GM21447 (cell line): ENCODE measurements around the gene C1D.

Experiments used
- ATAC-seq: cut with Tn5 transposase; IDR thresholded peaks from one replicate; pipeline ENCODE4 v1.9.1; 2021; ENCODE audit not compliant: unreplicated experiment

C1D gene

DNA sequence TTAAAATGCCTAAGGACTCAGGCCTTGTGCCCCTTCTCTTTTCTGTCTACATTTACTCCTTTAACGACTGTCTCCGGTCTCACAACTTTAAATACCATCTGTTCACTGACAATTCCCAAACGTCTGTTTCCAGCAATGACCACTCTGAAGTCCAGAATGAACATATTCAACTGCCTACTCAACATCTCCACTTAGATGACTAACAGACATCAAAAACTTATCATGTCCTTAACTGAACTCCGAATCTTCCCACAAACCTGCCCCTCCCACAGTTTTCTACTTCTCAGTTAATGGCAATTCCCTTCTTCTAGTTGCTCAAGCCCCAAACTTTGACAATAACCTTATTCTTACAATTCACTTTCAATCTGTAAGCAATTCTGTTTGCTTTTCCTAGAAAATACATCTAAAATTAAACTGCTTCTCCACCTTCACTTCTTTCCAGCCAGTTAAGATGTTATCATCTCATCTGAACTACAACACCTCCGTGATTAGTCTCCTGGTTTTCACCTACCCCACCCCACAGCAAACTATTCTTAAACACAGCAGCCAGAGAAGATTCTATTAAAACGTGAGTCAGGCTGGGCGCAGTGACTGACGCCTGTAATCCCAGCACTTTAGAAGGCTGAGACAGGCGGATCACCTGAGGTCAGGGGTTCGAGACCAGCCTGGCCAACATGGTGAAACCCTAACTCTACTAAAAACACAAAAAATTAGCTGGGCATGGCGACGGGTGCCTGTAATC lies 2.8 kb downstream of the C1D start:
- ATAC-seq, result no peak

DNA sequence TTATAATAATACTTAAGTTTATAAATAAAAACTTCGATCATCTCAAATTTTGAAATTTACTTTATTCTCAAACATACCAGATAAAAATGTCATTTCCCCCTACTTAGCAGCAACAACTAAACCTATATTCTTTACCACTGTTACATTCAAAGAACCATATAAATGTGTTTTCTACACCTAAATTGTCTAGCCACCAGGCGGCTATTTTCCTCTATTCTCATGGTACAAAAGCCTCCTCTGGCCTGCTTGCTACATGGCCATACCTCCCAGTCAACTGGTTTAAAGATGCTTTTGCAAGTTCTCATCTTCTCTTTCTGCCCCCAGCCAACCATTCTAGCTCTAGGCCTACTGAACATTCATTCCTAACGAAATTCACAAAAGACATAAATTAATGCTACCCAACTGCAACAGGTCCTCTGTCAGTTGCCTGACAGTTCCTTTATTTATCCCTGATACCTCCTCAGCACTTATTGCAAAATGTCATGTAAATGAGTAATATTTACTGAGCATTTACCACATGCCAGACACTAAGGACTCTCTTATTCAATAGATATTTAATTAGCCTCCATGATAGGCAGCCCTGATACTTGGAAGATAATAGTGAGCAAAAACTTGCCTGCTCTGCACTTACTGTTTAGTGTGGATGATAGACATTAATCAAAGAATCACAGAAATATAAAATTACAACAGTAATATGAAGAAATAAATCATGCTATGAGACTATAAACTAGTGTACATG lies 5.0 kb downstream of the C1D start:
- no peak for ATAC-seq

DNA sequence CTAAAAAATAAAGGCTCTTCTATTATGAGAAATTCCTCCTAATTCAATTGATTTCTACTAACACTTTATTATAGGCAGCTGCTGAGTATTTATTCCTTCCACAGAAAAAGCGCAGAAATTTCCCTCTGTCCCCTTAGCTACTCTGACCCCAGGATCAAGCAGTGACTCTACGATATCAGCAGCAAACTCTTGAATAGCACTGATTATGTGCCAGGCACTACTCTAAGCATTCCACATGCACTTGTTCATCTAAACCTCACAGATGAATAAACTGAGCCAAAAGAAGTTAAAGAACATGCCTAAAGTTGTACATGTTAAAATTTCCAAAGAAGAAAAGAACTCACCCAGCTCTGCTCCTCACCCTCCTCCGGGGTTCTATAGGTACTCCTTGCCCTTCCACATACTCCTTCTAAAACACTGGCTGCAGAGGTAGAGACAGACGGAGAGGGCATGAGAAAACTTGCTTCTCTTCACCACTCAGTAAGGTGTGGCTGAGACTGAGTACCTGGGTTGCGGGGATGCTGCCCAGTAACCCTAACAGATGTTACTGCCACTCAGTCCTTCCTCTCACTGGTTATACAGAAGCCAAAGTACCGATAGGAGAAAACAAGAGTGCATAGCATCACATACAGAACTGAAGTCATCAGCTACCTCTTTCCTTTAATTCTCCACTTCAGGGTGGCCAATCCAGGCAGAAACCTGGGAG lies 9.9 kb downstream of the C1D start:
- no peak for ATAC-seq

DNA sequence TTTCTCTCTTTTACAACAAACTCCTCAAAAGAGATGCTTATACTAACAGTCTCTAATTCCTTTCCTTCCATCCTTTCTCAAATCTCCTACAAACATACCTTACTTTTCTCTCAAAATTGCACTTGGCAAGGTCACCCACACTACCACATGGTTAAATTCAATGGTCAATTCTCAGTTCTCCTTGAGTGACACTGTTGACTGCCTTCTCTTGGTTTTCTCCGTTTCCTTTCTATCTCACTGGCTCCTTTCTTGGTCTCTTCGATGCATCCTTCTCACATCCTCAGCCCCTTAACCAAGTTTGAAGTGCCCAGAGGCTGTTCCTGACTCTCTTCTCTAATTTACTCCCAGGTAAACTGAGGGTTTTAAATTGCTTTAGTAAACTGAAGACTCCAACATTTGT lies 12.5 kb downstream of the C1D start:
- ATAC-seq, result no peak

DNA sequence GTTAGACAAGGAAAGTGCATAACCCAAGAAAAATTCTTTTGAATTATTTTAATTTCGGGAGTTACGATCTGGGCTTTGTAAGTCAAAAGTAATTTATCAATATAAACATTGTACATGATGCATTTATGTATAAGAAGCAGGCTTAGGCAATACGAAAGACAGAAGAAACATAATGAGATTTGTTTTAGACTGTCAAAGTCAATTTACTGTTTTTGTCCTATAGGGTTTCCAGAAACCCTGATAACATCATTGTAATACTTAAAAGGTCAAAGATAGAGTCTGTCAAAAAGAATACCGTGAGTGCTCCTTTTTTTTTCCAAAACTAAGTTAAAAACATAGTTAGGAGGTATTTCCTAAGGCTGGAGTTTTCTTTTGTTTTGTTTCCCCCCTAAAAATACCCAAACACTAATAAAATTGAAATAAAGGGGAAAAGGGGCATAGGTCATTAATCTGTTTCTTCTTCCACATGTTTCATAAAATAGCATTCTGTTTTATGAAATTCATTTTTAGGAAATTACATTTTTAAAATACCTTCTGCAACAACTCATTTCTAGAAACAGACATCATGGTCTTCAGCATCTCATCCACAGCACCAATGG lies 16.1 kb downstream of the C1D start:
- ATAC-seq, result no peak

DNA sequence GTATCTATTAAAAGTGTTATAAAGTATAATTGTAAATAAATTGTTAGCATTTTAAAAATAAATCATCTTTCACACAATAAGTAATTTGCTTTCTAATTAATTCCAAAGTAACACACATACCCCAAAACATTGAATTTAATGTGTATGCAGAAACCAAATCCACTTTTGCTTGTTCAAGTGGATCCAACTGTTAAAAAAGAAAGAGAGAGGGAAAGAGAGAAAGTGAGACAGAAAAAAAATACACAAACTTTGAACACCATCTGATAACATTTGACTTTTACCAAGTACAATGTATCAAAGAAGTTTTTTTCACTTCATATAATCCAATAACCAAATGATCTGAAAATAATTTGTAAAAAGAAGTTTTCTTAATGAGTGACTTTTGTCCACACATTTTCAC lies 16.6 kb downstream of the C1D start:
- no peak for ATAC-seq

DNA sequence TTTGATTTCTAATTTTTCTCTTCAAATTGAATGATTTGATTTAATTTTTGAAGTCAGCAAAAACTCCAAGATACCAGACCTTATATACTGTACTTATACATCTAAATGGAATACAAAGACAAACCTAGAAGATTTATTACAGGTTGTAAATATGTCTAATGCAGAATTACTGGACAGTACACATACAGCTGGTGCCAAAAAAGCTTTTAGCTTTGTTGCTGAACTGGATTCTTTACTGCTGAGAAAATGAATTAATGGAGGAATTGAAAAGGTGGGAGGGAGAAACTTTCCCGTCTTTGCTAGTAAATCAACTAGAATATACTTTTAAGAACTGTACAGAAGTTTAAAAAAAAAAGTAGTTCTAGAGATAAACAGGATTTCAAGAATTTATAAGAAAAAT lies 17.5 kb downstream of the C1D start:
- ATAC-seq, result no peak

DNA sequence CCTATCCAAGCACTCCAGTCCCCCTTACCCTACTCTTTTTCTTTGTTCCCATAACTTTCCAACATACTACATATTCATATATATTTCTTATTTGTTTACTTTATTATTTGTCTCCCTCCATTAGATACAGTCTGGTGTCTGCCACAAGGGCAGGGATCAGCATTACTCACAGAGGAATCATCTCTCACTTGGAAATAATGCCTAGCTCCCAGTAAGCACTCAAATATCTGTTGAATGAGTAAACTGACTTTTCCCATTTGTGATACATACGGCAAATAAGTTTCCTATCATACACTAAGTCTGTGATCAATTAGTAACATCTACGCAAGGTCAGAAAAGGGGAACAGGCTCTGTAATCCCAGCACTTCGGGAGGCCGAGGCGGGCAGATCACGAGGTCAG lies 18.7 kb downstream of the C1D start:
- no peak for ATAC-seq

DNA sequence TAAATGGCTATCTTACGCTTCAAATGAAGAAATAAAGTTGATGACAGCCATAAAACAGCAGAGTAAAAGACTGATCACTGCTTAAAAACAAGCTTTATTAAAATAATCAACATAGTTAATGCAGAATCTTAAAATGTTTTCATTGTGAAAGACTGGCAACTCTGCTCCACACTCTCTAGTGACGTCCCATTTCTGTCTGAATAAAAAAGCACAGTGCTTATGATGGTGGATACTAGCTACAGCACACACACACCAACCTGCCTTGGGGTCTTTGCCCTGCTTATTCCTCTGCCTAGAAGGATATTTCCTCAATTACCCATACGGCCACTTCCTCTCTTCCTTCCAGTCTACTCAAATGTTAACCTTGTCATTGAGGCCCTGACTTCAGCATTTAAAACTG lies 19.1 kb downstream of the C1D start:
- ATAC-seq, result no peak

DNA sequence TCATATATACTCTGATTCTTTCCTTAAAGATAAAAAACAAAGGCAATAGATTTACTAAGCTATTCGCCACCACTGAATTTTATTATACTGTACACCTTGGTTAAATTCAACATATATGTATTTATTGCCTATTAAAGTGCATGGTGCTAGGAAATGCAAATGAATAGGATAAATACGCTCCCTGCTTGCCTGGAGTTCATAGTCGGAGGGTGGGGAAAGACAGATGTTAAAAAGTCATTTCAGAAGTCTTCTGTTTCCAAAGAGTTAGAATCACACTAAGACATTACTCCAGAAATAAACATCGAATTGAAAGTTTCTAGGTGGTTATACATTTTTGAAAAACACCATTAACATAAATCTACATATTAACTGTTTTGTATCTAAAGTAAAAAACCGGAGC lies 19.8 kb downstream of the C1D start:
- no peak for ATAC-seq

DNA sequence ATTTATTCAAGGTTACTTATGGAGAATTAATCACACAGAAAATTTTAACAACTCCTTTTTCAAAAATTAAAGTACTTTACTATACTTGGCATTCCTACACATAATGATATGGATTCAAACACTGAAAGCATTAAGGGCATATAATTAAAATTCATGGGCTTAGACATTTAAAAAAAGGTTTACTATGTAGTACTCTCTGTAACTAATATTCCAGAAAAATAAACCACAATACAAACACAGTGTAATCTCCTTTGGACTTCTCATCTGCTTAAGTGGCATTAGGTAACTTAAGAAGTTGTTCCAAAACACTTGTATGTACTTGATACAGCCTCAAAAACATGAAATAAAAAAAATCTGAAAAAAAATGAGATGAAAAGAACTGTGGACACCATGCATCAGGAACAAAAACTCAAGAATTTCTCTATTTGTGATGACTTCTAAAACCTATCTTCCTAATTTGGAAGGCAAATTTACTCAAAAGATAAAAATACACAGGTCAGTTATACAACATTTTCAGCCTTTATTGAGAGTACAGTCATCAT lies 21.0 kb downstream of the C1D start:
- no peak for ATAC-seq

DNA sequence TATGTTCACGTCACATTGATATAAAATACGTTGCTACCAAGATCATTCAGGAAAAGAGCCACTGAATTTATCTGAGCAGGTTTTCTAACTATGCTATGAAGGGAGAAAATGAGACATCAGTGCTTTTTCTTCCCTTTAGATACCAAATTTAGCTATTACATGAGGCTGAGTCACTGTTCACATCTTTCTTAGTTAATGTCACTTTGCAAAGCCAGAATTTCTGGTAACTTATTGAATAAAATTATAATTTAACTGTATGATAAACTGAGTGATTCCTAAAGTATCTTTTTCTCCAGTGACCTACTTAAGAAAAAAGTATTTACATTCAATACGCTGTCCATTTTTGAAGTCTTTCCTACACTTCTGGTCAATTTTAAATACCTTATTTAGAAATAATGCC lies 22.7 kb downstream of the C1D start:
- no peak for ATAC-seq

DNA sequence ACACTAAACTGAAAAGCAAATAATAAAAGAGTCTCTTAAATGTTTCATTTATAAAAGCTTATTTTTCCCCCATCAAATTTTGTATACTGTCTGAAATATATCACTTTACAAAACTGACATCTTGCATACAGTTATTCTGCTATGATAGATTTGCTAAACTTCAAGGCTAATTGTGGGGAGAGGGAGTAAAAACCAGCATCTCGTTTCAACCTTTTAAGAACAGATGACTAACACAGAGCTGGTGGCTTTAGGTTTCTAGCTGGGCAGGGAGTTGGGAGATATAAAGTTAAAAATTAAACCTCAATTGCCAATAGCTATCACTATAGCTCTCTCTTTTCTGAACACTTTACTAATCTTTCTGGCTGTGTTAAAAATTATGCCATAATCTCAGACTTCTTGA lies 23.5 kb downstream of the C1D start:
- ATAC-seq, result no peak

DNA sequence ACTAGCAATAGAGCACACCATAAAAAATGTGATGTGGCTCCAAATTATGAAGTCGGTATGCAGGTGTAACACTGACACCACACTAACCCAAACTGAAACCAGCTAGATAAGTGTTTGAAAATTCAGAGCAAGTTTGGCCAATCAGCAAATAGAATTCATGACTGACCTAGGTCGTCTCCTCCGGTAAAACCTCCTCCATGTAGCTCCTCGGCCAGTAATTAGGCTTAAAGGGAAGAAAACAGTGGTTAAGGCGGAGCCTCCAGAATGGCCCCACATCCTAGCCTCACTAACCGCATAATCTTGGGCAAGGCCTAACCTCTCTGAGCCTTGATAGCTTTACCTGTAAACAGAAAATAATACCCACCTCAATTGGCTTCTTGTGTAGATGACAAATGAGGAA lies 30.1 kb downstream of the C1D start:
- no peak for ATAC-seq

DNA sequence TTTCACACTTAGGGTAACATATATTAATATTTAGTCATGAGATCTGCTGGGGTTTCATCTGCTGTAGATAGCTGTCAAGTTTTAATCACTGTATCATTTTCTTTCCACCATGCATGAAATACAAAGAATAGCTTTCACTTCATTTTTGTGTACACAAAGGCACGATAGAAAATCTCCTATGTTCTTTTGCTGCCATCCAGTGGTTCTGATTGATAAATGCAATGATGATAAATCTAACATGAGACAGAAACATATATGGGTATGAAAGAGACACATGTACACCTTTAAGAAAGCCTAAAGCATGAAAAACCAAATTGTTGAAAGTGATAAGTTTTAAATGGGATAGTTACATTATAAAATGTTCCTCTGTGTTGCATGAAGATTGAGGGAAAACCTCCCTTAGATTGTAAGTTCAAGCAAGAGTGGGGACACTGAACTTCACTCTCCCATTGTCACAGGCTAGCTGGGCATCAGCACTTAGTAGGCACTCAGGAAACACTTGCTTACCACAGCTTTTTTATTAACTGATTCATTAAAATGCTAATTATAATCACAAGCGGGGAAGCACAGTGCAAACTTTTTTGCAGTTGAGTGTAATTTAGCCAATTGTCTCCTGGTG lies 31.2 kb downstream of the C1D start:
- peak; percentile 75 for ATAC-seq

DNA sequence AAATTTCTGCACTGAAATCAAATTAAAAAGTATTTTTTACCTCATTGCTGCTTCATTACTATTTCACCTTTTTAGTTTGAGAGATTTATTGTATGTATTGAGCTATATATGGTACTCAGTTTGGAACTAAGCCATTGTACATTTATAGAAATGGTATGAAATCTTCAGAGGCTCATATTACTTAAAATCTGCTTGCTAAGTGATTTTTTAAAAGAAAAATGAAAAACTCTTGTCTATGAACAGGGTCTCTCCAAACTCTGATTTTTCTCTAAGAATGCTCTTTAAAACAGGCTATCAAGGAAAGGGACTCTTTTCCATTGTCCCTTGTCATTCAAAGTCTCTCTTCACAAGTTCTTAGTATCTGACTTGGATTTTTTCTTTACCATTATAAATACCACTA lies 31.8 kb downstream of the C1D start:
- ATAC-seq, result no peak

DNA sequence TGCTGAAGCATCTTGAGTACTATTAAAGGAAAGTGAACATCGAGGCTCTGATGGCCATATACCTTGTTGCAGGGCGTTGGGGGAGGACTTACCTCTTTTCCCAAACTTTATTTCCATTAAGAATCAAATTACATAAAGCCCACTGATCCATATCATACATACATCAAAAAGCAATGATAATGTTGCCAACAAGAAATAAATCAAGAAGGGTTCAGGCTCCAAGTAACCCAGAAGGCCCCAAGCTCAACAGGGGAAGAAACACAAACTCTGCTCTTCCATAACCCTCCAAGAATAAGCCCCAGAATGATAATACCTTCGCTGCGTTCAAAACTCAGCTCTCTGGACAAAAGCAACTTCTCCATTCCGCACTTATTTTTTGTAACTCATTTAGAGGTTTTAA lies 32.3 kb downstream of the C1D start:
- no peak for ATAC-seq

DNA sequence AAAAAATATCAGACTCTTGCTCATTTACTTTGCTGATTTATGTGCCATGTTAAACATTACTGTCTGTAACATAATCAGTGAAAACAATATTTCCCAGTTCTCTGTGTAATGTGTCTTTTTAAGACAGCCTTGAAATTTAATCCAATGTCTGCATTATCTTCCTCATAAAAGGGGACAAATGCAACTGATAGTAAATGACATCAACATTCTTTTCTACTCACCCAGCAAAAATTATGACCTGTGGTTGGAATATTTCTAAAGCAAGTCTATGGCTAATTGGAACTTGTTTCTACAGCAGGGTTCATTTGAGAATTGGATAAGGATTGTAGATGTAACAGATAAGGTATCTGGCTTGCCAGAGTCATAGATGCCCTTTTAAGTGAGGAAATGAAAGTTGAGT lies 34.8 kb downstream of the C1D start:
- ATAC-seq, result no peak

DNA sequence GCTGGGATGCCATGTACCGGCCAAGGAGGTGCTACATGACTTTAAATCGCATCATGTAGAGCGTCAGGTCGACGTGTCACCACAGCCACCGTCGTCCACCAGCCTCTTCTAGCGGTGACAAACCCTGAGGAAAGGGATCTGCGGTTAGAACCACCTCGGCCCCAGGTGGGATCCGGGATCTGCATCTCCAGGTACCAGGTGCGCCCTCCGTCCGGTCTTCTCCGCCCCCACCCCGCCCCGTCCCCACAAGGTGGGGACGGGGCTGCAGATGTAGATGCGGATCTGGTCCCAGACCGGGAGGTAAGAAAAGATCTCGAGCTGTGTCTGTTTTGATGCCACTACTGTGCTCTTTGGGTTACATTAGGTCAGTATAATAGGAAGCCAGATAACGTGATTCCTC lies 38.4 kb downstream of the C1D start:
- no peak for ATAC-seq

DNA sequence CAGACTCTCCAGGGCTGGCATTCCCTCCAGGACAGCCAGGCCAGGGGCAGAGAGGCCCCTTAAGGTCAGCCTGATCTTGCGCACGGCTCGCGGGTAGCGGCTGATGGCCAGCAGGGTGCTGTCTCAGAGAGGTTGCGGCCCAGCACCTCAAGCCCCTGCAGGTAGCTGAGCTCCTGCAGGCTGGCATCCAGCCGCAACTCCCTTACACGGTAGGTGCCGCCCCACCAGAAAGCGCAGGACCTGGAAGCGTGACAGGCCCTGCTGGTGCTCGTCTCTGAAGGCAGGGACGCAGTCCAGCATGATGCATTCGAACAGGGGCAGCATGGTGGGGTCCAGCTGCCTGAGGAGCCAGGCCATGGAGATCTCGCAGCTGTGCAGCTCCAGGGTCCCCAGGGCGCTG lies 38.9 kb downstream of the C1D start:
- no peak for ATAC-seq

DNA sequence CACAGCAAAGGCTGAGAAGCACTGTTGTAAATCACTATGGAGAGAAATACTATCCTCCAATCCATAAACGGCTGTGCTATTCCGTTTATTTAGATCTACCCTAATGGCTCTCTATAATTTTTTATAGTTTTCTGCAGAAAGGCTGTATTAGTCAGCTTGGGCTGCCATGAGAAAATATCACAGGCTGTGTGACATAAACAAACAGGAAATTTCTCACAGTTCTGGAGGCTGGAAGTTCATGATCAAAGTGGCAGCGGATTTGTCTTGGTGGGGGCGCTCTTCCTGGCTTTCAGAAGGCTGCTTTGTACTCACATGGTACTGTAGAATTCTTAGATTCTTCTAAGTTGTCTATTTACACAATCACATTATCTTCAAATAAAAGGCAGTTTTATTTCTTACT lies 44.1 kb downstream of the C1D start:
- no peak for ATAC-seq
